ENCODE data around the gene CCDC181.

Gene CCDC181

DNA sequence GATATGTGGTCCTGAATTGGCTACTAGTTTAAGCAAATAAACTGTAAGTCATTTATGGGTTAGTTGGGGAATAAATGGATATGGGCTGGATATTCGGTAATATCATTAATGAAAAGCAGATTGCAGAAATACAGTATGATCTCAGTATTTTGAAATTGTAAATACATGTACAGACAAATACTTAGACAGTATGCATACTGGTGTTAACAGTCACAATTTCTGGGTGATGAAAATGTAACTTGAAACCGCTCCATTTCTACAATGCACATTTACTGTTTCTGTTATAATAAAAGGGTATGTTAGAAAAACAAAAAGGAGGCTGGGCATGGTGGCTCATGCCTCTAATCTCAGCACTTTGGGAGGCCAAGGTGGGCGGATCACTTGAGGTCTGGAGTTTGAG is 31.3 kb downstream of the CCDC181 start:
- no peak for TF ChIP-seq CTCF (IDR thresholded peaks at IDR 0.05; ENCODE audit: low read depth, low read length)

DNA sequence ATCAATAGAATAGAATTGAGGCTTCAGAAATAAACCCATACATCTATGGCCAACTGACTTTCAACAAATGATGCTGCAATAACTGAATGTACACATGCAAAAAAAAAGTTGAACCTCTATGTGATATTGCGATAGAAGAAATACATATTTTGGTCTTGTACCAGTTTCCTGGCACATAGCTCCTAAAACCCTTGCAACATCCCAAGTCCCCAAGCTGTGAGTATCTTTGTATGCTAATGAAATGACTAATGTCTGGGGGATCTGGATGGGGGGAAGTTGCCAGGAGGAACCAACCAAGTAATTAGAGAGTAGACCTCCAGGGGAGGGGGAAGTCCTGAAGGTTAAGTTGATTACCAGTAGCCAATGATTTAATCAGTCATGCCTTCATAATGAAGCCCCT is 34.9 kb downstream of the CCDC181 start:
- TF ChIP-seq CTCF (IDR thresholded peaks at IDR 0.05; ENCODE audit: low read depth, low read length) = no peak
- DNase-seq (ENCODE audit: extremely low read depth, low read depth) = no peak

More for the DNA sequence above, 31.3 kb downstream of the CCDC181 start:
- DNase-seq (ENCODE audit: extremely low read depth, low read depth) = no peak

DNA sequence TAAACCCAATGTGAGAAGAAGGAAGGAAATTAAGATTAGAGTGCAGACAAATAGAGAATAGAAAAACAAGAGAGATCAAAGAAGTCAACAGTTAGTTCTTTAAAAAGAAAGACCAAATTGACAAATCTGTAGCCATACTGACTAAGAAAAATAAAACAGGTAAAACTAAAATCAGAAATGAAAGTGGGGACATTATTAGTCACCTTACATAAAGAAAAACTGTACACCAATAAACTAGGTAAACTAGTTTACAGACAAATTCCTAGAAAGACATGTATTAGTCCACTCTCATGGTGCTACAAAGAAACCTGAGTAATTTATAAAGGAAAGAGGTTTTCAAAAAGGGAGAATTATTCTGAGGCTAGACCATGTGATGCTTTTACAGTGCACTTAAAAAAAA is 37.0 kb downstream of the CCDC181 start:
- no peak for TF ChIP-seq CTCF (IDR thresholded peaks at IDR 0.05; ENCODE audit: low read depth, low read length)
- no peak for DNase-seq (ENCODE audit: extremely low read depth, low read depth)

DNA sequence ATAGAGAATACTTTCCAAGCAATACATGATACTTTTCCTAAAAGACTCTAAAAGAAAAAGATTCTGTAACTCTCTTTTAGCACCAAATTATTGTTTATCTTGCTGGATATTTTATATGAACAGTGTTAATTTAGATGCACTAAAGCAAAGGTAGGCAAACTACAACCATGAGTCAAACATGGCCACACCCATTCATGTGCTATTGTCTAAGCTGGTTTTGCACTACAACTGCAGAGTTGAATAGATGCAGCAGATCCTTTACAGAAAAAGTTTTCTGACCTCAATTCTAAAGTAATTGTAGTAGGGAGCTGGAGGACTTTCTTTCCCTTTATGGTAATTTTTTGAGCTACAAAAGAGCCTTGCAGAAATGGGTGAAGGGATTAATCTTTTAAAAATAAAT is 39.9 kb downstream of the CCDC181 start:
- DNase-seq (ENCODE audit: extremely low read depth, low read depth) = no peak
- TF ChIP-seq CTCF (IDR thresholded peaks at IDR 0.05; ENCODE audit: low read depth, low read length) = no peak

- DNase-seq (ENCODE audit: extremely low read depth, low read depth) = no peak
- TF ChIP-seq CTCF (IDR thresholded peaks at IDR 0.05; ENCODE audit: low read depth, low read length) = no peak
Observed at GRCh38 chr1:169383449-169383848, 43.8 kb downstream of the CCDC181 start.

DNA sequence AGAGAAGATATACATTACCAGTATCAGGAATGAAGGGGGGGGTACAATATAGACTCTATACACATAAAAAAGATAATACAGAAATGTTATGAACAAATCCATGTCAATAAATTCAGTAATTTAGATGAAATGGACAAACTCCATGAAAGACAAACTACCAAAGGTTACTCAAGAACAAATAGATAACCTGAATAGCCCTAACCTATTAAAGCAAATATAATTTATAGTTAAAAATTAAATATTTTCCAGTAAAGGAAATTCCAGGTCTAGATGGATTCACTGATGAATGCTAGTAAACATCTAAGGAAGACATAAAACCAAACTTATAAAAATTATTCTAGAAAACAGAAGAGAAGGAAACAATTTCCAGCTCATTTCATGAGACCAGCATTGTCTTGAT is 46.1 kb downstream of the CCDC181 start:
- no peak for TF ChIP-seq CTCF (IDR thresholded peaks at IDR 0.05; ENCODE audit: low read depth, low read length)
- DNase-seq (ENCODE audit: extremely low read depth, low read depth) = no peak

DNA sequence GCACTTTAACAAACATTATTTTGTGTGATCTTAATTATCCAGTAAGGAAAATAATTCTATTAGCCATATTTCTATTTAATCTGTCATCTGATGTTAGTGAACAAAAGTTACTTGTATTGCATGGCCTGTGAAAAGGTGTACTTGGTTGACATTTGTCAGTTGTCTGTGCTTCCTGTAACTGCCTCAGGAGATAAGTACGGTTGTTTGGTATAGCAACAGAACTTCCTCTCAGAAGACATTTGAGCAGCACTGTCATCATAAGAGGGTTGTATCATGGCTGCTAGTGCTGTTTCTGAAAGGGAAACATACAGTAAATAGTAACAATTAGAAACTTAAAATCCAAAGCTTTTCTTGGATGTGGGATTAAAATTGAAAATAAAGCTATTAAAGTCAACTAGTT is 55.9 kb downstream of the CCDC181 start:
- DNase-seq (ENCODE audit: extremely low read depth, low read depth) = no peak
- no peak for TF ChIP-seq CTCF (IDR thresholded peaks at IDR 0.05; ENCODE audit: low read depth, low read length)

All from AG09319 (cell line).